ENCODE measurements around the gene C15orf40.
A peak's percentile ranks its signal among the peaks of the same experiment; 100 is the strongest.

DNA sequence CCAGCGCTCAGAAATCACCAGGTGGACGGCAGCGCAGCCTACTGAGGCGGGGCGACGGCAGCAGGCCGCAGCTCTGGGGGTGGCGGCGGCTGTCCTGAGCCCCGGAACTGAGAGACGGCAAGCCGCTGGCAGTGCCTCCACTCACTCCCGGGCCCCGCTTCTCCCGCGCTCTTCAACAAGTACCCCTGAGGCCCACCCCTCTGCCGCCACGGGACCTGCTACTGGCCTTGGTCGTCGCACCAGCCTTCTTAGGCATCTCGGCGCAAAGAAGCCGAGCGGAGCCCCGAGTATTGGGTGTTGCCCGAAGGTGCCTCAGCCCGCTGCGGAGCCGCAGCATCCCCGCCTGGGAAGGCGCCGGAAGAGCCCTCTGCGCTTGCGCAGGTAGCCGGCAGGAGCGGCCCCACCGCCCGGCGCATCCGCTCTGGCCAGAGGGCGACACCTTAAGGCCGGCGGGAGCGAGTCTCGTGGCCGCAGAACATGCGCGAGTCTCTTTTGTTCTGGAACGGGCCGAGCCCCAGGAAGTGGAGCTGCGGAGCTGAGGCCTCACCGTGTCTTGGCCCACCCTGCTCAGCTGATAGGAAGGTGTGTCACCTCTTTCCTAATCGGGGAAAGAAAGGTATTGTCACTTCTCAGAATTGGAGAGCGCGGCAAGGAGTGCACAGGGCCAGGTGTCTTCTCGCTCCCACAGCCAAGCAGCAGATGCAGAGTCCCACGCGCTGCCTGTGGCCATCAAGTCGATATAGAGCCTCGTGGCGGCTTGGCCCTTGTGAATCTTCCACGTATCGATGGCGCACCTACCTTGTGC lies at the start of gene C15orf40:
- TF ChIP-seq, protein P1, sequence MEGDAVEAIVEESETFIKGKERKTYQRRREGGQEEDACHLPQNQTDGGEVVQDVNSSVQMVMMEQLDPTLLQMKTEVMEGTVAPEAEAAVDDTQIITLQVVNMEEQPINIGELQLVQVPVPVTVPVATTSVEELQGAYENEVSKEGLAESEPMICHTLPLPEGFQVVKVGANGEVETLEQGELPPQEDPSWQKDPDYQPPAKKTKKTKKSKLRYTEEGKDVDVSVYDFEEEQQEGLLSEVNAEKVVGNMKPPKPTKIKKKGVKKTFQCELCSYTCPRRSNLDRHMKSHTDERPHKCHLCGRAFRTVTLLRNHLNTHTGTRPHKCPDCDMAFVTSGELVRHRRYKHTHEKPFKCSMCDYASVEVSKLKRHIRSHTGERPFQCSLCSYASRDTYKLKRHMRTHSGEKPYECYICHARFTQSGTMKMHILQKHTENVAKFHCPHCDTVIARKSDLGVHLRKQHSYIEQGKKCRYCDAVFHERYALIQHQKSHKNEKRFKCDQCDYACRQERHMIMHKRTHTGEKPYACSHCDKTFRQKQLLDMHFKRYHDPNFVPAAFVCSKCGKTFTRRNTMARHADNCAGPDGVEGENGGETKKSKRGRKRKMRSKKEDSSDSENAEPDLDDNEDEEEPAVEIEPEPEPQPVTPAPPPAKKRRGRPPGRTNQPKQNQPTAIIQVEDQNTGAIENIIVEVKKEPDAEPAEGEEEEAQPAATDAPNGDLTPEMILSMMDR (IDR thresholded peaks at IDR 0.05), result peak in 2 of 3 donors; percentile 57 to 63
- TF ChIP-seq POLR2A (IDR thresholded peaks at IDR 0.05), result peak; percentile 74

Measured in breast epithelium (tissue), 3 donors.